Measurements from ENCODE around the gene MRPL41. TPM values are rescaled to one million over a fixed set of nuclear protein-coding genes. Genes with fewer than 3 reads are reported as not detected.
"Not testable (repeated sequence)": the region's sequence is repeated elsewhere in the genome, so short reads cannot be mapped to it uniquely, and the experiment has no call there.

Gene MRPL41
- total RNA-seq, 1 donor from 2014 or later: 86.8 TPM

DNA sequence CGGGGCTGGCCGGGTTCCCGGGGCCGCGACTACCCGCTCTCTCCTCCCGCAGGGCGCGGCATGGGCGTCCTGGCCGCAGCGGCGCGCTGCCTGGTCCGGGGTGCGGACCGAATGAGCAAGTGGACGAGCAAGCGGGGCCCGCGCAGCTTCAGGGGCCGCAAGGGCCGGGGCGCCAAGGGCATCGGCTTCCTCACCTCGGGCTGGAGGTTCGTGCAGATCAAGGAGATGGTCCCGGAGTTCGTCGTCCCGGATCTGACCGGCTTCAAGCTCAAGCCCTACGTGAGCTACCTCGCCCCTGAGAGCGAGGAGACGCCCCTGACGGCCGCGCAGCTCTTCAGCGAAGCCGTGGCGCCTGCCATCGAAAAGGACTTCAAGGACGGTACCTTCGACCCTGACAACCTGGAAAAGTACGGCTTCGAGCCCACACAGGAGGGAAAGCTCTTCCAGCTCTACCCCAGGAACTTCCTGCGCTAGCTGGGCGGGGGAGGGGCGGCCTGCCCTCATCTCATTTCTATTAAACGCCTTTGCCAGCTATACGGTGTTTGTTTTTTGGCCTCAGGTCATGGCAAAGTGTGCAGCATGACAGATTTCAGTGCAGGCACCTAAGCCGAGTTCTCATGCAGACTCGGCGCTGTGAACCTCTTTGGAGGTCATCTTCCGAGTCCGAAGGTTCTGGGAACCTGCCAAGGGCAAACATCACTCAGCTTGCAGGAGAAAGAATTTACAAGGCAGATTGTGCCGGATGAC is 516 bp downstream of the MRPL41 start:
- peak; percentile 17 for DNase-seq (ENCODE audit: low spot score)

DNA sequence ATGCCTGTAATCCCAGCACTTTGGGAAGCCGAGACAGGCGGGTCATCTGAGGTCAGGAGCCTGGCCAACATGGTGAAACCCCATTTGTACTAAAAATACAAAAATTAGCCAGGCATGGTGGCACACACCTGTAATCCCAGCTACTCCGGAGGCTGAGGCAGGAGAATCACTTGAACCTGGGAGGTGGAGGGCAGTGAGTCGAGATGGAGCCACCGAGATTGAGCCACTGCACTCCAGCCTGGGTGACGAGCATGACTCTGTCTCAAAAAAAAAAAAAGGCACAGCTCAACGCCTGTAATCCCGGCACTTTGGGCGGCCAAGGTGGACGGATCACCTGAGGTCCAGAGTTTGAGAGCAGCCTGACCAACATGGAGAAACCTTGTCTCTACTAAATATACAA is 2.0 kb downstream of the MRPL41 start:
- DNase-seq (ENCODE audit: low spot score): not testable (repeated sequence)

DNA sequence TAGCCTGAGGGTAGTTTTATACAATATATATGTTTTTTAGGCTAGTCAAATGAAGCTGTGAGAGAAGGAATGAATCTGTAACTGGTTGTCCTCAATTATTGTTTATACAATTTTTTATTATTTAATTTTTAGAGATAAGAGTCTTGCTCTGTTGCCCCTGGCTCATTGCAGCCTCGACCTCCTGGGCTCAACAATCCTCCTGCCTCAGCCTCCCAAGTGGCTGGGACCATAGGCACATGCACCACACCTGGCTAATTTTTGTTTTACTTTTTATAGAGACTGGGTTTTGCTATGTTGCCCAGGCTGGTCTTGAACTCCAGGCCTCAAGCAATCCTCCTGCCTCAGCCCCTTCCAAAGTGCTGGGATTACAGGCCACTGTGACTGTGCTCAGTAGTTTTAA is 2.7 kb downstream of the MRPL41 start:
- no peak for DNase-seq (ENCODE audit: low spot score)

DNA sequence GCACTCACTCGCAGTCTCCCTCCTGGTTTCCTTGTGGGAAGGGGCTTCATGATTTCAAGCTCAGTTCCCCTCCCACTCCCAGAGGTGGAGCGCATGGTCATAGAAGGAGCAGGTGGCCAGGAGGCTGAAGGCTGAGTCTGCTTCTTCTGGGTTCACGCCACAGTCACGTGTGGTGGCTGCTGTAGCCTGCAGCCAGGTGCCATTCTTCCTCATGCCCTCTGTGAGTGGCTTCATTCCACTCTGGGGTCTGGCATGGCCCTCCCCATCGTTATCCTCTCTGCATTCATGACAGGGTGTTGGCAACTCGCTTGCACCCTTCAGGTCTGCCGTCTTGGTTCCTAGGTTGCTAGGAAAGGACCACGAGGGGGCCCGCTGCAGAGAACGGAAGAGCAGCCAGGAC is 3.5 kb downstream of the MRPL41 start:
- DNase-seq (ENCODE audit: low spot score): no peak

DNA sequence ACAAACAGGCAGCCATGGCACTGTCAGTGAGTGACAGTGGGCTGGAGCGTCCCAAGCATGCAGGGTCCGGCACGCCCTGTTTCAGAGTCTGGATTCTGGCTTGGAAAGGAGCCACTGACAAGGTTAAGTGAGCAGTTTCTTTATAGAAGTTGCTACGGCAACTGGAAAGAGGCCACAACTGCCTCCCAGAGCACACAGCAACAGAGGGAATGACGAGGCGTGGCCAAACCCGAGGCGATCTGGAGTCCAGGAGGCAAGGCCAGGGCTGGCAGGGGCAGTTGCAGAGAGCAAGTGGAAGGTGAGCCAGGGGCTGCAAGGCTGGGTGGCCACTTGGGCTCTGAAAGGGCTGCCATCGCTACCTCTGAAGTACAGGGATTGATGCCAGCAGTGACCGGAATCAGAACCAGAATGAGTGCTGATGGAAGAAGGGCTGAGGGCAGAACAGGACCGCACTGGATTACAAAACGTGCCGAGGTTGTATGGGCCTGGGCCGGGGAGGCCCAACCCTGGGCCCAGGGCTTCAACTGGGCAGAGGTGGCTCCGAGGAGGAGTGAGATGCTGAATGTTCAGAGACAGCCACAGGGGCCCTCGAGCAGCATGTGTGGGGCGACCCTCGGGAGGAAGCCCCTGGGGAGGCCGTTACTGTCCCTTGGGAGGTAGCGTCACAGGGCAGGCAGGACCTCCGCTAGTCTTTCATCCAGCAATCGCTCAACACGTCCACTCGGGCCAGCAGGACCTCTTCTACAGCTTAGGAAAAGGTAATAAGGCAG is 4.6 kb downstream of the MRPL41 start:
- no peak for DNase-seq (ENCODE audit: low spot score)

DNA sequence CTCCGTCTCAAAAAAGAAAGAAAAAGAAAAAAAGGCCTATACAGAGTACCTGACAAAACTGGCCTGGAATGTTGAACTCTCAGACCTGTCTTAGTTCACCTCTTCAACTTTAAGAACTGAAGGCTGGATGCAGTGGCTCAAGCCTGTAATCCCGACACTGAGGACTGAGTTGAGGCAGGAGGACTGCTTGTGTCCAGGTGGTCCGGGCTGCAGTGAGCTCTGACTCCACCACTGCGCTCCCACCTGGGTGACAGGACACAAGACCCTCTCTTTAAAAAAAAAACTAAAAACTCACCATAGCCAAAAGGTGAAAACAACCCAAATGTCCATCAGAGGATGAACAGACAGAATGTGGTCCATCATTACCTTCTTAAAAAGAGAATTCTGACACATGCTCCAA is 6.4 kb downstream of the MRPL41 start:
- no peak for DNase-seq (ENCODE audit: low spot score)

DNA sequence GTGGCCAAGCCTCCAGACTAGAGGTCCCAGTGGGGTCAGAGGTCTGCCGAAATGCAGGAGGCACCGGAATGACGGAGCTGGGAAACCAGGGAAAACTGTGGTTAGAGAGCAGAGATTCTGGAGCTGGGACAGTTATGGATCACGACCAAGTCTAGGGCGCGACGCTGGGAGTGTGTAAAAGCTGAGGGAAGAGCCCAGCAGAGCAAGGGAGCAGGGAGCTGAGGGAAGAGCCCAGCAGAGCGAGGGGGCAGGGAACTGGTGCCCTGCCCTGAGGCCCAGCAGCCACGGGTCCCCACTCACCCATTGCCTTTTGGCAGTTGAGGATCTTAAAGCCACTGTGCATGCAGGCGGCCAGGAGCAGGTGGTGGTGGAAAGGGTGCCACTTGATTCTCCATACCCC is 12.5 kb downstream of the MRPL41 start:
- DNase-seq (ENCODE audit: low spot score): no peak

DNA sequence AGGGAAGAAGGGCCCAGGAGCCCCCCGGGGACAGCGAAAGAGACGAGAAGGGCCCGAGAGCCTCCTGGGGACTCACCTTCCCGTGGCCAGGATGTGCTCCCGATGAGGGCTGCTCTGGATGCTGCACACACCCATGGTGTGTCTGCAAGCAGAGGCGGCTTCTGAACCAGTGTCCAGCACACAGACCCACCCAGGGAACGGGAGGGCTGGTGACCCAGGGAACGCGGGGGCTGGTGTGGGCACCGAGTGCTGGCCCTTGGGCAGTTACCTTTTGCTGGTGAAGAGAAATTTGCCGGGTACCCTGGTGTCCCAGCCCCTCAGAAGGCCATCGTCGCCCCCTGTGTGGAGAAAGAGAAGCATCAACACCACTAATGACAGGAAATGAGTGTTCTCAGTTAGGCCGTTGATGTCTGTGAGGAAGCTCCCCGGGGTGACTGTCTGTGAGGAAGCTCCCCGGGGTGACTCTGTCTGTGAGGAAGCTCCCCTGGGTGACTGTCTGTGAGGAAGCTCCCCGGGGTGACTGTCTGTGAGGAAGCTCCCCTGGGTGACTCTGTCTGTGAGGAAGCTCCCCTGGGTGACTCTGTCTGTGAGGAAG is 13.2 kb downstream of the MRPL41 start:
- no peak for DNase-seq (ENCODE audit: low spot score)

DNA sequence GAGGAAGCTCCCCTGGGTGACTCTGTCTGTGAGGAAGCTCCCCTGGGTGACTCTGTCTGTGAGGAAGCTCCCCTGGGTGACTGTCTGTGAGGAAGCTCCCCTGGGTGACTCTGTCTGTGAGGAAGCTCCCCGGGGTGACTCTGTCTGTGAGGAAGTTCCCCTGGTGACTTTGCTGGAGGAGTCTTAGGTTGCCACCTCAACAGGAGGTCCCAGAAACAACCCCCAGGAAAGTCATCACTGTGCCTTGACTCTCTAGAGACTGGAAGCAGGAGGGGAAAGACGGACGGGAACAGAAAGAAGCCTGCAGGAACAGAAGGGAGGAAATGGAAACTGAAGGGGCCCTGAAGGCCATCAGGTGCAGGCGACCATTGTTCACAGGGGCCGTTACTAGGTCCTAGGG is 16.8 kb downstream of the MRPL41 start:
- DNase-seq (ENCODE audit: low spot score): not testable (repeated sequence)

DNA sequence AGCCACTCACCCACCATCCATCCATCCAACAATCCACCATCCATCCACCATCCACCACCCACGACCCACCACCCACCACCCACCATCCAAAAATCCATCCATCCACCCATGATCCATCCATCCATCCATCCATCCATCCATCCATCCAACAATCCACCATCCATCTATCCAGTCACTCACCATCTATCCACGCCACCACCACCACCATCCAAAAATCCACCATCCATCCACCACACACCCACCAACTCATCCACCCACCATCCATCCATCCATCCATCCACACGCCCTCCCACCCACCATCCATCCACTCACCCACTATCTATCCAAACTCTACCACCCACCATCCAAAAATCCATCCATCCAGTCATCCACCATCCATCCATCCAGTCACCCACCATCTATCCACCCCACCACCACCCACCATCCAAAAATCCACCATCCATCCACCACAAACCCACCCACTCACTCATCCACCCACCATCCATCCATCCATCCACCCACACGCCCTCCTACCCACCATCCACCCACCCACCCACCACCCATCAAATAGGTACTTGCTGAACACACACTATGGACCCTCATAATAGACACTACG is 18.0 kb downstream of the MRPL41 start:
- no peak for DNase-seq (ENCODE audit: low spot score)

DNA sequence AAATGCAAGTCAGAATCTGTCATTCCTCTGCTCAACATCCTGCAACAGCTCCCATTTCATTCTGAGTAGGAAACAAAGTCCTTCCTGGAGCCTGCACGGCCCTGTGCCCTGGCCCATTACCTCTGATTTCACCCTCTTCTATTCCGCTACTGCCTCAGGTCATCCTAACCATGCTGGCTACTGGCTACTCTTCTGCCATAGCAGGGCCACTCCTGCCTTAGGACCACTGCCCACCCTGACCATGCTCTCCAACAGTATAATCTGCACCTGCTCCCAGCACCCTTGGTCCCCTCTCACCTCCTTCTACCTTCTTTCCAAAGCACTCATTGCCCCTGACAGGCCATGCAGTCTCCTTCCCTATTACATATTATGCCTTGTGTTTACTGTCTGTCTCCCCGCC is 18.9 kb downstream of the MRPL41 start:
- no peak for DNase-seq (ENCODE audit: low spot score)

DNA sequence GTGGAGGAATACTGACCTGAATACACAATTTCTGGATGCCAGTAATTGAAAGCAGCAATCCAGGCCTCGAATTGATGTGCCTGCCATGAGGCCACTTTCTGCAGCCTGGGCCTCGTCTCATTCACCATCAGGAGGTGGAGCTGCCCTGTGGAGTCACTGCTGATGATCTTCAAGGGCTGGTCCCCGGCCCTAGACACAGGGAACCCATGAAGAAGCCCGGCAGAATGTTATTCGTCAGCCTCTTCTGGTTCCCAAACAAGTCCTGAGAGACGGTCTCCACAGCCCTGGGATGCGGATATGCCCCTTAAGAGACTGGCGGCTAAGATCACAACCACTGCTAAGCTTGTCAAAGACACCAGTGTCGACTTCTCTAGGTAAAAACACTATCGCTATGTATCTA is 22.5 kb downstream of the MRPL41 start:
- DNase-seq (ENCODE audit: low spot score): no peak

DNA sequence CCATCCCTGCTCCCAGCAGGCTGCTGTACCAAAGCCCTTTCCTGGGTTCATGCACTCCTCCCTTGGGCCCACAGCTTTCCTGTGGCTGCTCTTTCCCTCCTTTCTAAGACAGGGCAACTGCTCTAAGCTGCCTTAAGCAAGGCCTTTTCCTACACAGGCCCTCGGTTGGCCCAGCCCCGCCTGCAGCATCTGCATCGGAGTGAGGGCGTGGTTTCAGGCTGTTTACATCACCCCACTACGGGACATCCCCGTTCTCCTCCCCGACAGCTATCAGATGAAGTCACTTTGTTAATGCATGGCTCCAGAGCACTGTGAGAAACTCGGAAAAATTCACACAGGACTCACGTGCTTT is 23.7 kb downstream of the MRPL41 start:
- DNase-seq (ENCODE audit: low spot score): no peak

DNA sequence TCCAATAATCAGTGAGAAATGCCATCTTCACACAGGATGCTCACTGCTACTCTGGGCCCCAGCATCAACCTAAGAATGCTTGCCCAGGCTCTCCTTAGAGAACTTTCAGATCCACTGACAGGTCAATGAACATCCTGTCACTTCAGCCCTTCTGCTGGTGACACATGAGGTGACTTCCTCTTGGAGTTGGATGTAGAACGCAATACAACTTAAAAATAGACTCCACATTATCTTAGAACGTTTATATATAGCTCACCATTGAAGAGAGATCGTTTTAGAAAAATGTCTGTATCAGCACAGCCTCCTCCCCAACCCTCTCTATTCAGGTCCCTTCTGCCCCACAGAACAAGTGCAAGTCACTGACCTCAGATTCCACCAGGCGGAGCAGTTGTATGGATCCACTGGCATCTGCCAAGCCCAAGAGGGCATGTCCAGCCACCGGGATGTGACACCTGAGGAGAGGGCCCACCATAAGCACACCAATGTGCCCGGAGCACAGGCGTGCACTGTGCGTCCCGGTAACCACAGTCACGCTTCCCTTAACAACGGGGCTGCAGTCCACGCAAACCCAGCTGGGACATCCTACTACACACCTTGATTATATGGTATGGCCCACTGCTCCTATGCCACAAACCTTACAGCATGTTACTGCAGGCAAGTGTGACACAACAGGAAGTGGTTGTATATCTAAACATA is 24.2 kb downstream of the MRPL41 start:
- no peak for DNase-seq (ENCODE audit: low spot score)

DNA sequence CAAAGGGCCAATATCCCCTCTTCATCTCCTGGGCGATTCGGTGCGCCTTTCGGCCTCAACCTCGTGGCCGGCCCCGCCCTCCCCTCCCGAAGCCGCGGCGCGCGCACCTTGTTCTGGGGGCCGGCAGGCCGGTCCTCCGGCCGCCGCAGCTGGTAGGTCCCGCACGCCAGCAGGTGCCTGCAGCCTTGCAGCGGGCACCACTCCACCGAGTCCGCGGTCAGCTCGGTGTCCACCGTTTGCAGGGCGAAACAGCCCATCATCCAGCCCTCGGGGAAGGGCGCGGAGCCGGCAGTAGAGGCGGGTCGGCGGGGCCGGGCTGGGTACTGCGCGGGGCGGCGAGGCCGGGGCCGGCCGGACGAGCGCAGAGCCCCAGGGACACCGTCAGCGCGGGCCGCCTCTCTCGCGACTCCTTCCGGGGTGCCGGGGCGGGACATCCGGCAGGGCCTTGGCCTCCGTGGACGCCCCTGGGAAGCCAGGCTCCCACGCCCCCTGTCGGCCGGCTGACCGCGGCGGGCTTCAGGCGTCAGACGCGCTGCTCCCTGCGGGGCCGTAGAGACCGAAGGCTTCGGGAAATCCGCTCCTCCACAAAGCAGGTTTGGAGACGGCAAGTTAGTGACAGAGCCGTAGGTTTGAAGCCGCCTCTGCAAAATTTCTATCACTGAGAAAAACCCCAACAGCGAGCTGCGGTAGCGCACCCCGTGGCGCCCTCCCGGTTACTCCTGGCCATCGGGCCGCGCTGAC is 27.0 kb downstream of the MRPL41 start, which contains the start of gene DPH7:
Gene DPH7, minus strand, starts transcription at position 408 of the 741 bp plus-strand sequence. Its CDS starts 148 bp downstream, at position 260.
- DNase-seq (ENCODE audit: low spot score): peak; percentile 95

DNA sequence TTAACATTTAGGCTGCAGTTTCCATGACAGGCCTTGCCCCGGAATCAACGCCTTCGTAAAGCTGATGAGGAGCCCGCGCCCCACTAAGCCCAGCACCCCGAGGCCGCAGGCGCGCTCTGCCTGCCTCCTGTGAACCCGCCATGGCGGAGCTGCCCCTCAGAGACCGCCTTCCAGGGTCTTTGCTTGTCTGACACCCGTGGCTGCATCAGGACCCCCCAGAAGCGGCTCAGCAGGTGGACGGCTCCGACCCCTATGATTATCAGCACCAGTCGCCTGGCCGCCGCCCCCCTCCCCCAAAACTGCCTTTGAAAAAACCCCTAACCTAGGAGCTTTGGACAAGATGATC is 27.6 kb downstream of the MRPL41 start:
- no peak for DNase-seq (ENCODE audit: low spot score)

DNA sequence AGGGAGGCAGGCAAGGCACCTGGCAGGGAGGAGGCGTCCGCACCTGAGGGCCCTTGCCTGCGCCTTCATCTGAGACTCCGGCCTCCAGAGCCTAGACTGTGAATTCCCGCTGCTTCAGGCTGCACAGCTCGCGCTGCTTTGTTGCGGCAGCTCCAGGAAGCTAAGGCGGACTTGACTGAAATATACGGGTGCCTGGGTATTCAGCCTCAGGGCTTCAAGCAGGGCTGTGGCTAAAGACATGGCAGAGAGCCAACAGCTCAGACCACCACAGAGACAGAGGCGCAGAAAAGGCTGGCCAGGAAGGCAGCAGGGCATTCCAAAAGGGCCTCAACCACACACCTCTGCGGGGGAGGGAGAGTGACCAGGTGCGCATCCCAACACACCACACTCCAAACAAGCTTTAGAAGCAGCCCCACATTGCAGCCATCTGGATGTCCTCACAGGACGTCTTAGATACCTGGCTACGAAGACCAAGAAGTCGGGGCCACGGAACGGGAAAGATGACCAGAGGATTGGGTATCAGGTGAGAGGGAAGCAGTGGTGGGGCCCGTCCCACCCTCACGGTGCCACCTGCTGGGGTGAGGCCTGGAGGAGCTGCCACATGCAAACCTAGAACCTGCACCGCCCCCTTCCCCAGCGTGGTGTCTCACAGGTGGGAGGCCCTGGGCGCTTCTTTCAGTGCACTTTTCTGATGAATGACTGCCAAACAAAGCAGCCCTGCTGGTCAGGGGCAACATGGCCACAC is 28.7 kb downstream of the MRPL41 start:
- no peak for DNase-seq (ENCODE audit: low spot score)

DNA sequence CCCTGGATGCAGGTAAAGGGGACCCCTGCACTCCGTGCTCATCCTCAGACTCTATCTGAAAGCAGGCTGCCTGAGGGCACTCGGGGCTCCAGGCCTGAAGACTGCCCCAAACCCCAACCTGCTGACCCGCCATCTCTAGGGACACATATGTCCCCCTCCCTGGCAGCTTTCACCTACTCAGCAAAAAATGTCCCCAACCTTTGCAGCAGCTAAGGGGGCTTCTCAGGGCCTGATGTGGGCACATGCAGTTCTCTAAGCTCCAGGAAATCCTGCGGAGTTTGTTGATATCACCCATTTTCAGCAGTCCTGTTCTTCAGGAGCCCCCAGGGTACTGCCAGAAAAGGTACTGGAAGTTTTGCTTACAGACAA is 29.3 kb downstream of the MRPL41 start:
- no peak for DNase-seq (ENCODE audit: low spot score)

DNA sequence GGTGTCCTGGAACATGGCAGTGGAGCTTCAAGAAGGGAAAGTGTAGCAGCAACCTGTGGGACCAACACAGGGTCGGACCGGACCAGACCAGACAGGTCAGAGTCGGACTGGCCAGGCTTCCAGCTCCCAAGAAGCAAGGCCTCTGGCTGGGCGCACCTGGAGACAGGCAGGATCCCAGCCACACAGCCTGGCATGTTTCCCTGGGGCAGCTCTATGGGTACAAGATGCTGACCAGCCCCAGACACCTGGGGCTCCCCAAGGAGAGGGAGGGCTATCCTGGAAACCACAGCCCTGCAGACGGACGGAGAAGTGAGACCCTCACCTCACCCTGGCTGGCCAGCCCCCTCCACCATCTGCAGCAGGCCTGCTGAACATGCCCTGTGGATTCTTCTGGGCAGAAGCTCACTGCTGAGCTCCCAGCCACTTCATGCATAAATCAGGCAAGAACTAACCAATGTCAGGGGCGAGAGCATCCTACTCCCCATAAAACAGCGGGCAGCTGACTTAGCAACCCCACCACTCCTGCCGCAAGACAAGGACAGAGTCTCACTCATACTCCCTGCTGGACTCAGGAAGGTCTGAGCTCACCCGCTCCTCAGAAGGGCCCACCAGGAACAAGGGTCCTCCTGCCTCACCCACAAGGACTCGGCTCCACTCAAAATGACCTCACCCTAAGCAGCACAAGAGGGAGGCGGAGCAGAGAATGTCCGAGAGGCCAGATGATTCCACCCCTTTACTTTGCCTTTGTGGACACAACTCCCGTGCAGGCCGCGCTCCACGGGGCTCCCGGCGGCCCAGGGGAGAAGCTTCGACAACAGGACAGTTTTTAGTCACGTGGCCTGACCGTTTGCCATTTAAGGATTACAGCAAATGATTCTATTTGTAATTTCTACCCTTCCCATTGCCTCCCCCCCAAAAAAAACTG is 29.9 kb downstream of the MRPL41 start:
- no peak for DNase-seq (ENCODE audit: low spot score)

All from mucosa of gallbladder (tissue), 1 donor.